Ovary (tissue), 9 donors: ENCODE measurements around the gene COL7A1. TPM values are rescaled to one million over a fixed set of nuclear protein-coding genes. Genes with fewer than 3 reads are reported as not detected.

ENCODE experiments used
- DNase-seq, 5 donors: peaks; one replicate each; pipeline ENCODE4 v3.0.0-alpha.2; 2019 to 2020
- H3K27ac ChIP-seq, 2 donors: fragments of 200-600 bp; one replicate each; pipeline versions ENCODE4 v1.5.1 to v1.8.0; 2019 to 2022
- H3K27me3 ChIP-seq: fragments of 200-600 bp; one replicate; pipeline ENCODE4 v1.8.0; 2022
- H3K36me3 ChIP-seq: fragments of 200-600 bp; sonication (generic); one replicate; pipeline ENCODE4 v1.5.1; 2019
- H3K4me1 ChIP-seq: one replicate; pipeline ENCODE4 v1.8.1; 2013; ENCODE audit warnings: mild to moderate bottlenecking, moderate library complexity; ENCODE audit not compliant: insufficient read depth
- H3K4me3 ChIP-seq: fragments of 200-600 bp; sonication (generic); one replicate; pipeline ENCODE4 v1.5.1; 2017
- H3K9me3 ChIP-seq, 2 donors: fragments of 200-600 bp in 1 of 2; sonication (generic) in 1 of 2; one replicate each; pipeline versions ENCODE4 v1.5.1 to v1.8.1; 2013 to 2019; ENCODE audit warnings: mild to moderate bottlenecking in 1 of 2, moderate library complexity in 1 of 2
- CTCF ChIP-seq, 3 donors: fragments of 450-650 bp in 2 of 3; fragments of 200-600 bp in 1 of 3; IDR thresholded peaks; one replicate each; pipeline versions ENCODE4 v1.5.1 to v1.8.0; 2016 to 2022; ENCODE audit warnings: antibody characterized with exemption in 3 of 3, mild to moderate bottlenecking in 1 of 3
- EP300 ChIP-seq: sonication (generic); formaldehyde crosslinking; IDR thresholded peaks from one replicate; pipeline ENCODE4 v1.6.1; 2017; ENCODE audit warnings: antibody characterized with exemption
- POLR2A ChIP-seq: fragments of 450-650 bp; IDR thresholded peaks from one replicate; pipeline ENCODE4 v1.6.1; 2017; ENCODE audit warnings: antibody characterized with exemption, mild to moderate bottlenecking, moderate library complexity
- WGBS, 3 donors: extraction: QIAGEN DNeasy Blood & Tissue Kit in 1 of 3; methylation state at CpG; one replicate each; pipeline versions ENCODE4 v1.1.5 to v1.1.7; 2013 to 2017; 5-methylcytosine and 5-hydroxymethylcytosine counted together
- intact Hi-C, 4 donors: fragments of 100-400 bp; cut with DNase I; formaldehyde crosslinking; loops; one replicate each; pipeline versions ENCODE4 v1.11.0 to v1.15.1; 2022 to 2023
- polyA plus RNA-seq, 2 donors: library from polyadenylated mRNA; stranded (reverse); fragments of 200-250 nt in 1 of 2; fragments of 350-450 nt in 1 of 2; fragmentation: Illumina TruSeq in 1 of 2; extraction: RNeasy Lipid Tissue Mini Kit (QIAGEN cat#74804) in 1 of 2; gene quantifications; one replicate each; pipeline ENCODE4 v1.2.3, GENCODE V29; 2013 to 2014
- total RNA-seq, 7 donors: library from RNA; depleted of rRNA in 2 of 7; stranded (reverse); fragments of >200 nt in 2 of 7; fragmentation: NEBNext Ultra II Directional in 3 of 7; extraction: Animal tissue kit (Norgen Biotek cat#: 25700) in 3 of 7; gene quantifications; one replicate each; pipeline versions ENCODE4 v1.1.0 to v1.2.4, GENCODE V29; 2016 to 2023
- donor health status: DM: no; HTN: no; CAD: no; lungs with moderate emphysema.
- donor health status: DM: no; HTN: no; CAD: no.
- donor health status: Bipolar disorder and iron deficiency.
- donor health status: DM: yes; HTN: yes; CAD: no.
- donor health status: DM: no; HTN: no; CAD: no.
- donor health status: DM: yes; HTN: yes; CAD: no.

Gene COL7A1
- total and polyA plus RNA-seq, 9 donors, result 1.1 to 18.4 (median 8.3) TPM

- no peaks in the 10 kb centered on the region for H3K9me3 ChIP-seq
- no peaks in the 10 kb centered on the region for H3K4me1 ChIP-seq
- H3K36me3 ChIP-seq, result no peaks in the 10 kb centered on the region
- no peak overlapping the region for H3K4me3 ChIP-seq
- no peaks in the 10 kb centered on the region for H3K27me3 ChIP-seq
- intact Hi-C loops, result no loop called here
- TF ChIP-seq POLR2A (no peak), CTCF (IDR thresholded peaks at IDR 0.05) (no peak), EP300 (no peak)
- WGBS, 3 donors, result 84 to 91% (median 91%) methylated on average over 3 of the region's 3 CpGs
- no peak overlapping the region for H3K27ac ChIP-seq
- DNase-seq, result no peak
Observed at GRCh38 chr3:48528754-48529153, 66.4 kb downstream of the COL7A1 start.

GRCh38 chr3:48528048-48528447, 67.1 kb downstream of the COL7A1 start:
- H3K36me3 ChIP-seq, result no peaks in the 10 kb centered on the region
- WGBS, 3 donors, result 93 to 96% (median 94%) methylated on average over 9 of the region's 9 CpGs
- TF ChIP-seq POLR2A (no peak), EP300 (no peak), CTCF (IDR thresholded peaks at IDR 0.05) (no peak)
- no peak for DNase-seq
- no peaks in the 10 kb centered on the region for H3K27me3 ChIP-seq
- H3K4me1 ChIP-seq, result no peaks in the 10 kb centered on the region
- no peak overlapping the region for H3K27ac ChIP-seq
- H3K4me3 ChIP-seq, result no peak overlapping the region
- intact Hi-C loops, result no loop called here
- no peaks in the 10 kb centered on the region for H3K9me3 ChIP-seq

GRCh38 chr3:48524970-48525369, 70.2 kb downstream of the COL7A1 start:
- DNase-seq, result no peak
- intact Hi-C loops, result no loop called here
- Histone ChIP-seq H3K4me1 (no peaks in the 10 kb centered on the region), H3K9me3 (no peaks in the 10 kb centered on the region), H3K27ac (no peak overlapping the region), H3K27me3 (no peaks in the 10 kb centered on the region), H3K4me3 (no peak overlapping the region), H3K36me3 (no peaks in the 10 kb centered on the region)
- TF ChIP-seq CTCF (IDR thresholded peaks at IDR 0.05) (no peak), EP300 (no peak), POLR2A (no peak)
- 92 to 97% (median 93%) methylated on average over 9 of the region's 9 CpGs for WGBS, 3 donors

GRCh38 chr3:48521635-48522034, 73.5 kb downstream of the COL7A1 start:
- 93 to 95% (median 94%) methylated on average over 6 of the region's 6 CpGs for WGBS, 3 donors
- no peak for DNase-seq
- H3K27ac ChIP-seq, result no peak overlapping the region
- H3K9me3 ChIP-seq, result no peaks in the 10 kb centered on the region
- H3K4me1 ChIP-seq, result no peaks in the 10 kb centered on the region
- no peaks in the 10 kb centered on the region for H3K36me3 ChIP-seq
- TF ChIP-seq CTCF (IDR thresholded peaks at IDR 0.05) (no peak), EP300 (no peak), POLR2A (no peak)
- intact Hi-C loops, result no loop called here
- no peak overlapping the region for H3K4me3 ChIP-seq
- no peaks in the 10 kb centered on the region for H3K27me3 ChIP-seq

GRCh38 chr3:48519277-48519643, 75.9 kb downstream of the COL7A1 start:
- 90 to 96% (median 93%) methylated on average over 9 of the region's 9 CpGs for WGBS, 3 donors
- intact Hi-C loops, result no loop called here
- H3K4me1 ChIP-seq, result no peaks in the 10 kb centered on the region
- no peak for DNase-seq
- no peaks in the 10 kb centered on the region for H3K27me3 ChIP-seq
- H3K9me3 ChIP-seq, result no peaks in the 10 kb centered on the region
- H3K4me3 ChIP-seq, result no peak overlapping the region
- no peak overlapping the region for H3K27ac ChIP-seq
- TF ChIP-seq CTCF (IDR thresholded peaks at IDR 0.05) (no peak), EP300 (no peak), POLR2A (no peak)
- no peaks in the 10 kb centered on the region for H3K36me3 ChIP-seq
